ENCODE results near the gene HSP90AB1. TPM values are rescaled to one million over a fixed set of nuclear protein-coding genes. Genes with fewer than 3 reads are reported as not detected.
A peak's percentile ranks its signal among the peaks of the same experiment; 100 is the strongest.

Gene HSP90AB1
- total RNA-seq, 1 donor from 2014 or later = 1,214 TPM

DNA sequence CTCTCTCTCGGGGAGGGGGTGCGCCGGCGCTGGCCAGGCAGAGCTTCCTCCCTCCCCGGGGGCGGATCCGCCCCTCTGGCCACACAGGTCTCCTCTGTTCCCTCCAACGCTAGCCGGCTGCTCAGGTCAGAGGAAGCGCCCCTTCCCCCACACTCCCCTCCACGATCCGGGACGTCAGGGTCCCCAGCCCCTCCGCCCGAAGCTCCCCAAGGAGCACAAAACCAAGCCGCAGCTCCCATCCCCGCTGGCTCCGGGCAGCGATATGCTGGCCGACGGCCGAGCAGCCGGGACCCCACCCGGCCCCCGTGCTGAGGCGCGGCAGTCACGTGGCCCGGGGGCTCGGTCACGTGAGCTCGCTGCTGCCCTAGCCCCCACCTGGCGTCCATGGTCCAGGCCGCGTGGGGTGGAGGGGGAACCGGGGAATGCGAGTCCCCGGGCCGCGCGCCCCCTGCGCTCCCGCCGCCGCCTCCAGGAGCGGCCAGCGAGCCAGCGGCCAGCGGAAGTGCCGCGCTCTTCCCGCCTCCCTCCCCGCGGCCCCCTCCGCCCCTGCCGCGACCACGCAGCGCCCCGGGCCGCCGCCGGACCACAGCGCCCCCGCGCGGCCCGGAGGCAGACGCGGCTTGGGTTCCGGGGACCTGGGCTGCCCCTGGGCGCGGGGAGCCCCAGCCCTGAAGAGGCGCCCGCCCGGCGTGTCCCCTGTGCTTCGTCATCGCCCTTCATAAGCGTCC, 10.3 kb downstream of the HSP90AB1 start, which contains the start of gene SLC35B2:
Gene SLC35B2 (minus strand): TSS at position 504 of the 728 bp plus-strand sequence. CDS start 118 bp downstream, at position 386.
- H3K27ac Mint-ChIP-seq = peak within 1 kb of the TSS; percentile 92
- peaks cover 24% of the 10 kb centered on the region for H3K36me3 Mint-ChIP-seq (ENCODE audit: insufficient read depth)
- peak within 1 kb of the TSS; percentile 91 for H3K4me3 Mint-ChIP-seq (ENCODE audit: low read depth)
- no peaks in the 10 kb centered on the region for H3K27me3 Mint-ChIP-seq
- TF ChIP-seq, protein P1, sequence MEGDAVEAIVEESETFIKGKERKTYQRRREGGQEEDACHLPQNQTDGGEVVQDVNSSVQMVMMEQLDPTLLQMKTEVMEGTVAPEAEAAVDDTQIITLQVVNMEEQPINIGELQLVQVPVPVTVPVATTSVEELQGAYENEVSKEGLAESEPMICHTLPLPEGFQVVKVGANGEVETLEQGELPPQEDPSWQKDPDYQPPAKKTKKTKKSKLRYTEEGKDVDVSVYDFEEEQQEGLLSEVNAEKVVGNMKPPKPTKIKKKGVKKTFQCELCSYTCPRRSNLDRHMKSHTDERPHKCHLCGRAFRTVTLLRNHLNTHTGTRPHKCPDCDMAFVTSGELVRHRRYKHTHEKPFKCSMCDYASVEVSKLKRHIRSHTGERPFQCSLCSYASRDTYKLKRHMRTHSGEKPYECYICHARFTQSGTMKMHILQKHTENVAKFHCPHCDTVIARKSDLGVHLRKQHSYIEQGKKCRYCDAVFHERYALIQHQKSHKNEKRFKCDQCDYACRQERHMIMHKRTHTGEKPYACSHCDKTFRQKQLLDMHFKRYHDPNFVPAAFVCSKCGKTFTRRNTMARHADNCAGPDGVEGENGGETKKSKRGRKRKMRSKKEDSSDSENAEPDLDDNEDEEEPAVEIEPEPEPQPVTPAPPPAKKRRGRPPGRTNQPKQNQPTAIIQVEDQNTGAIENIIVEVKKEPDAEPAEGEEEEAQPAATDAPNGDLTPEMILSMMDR (IDR thresholded peaks at IDR 0.05; ENCODE audit: unreplicated experiment) = peak; percentile 82
- no peaks in the 10 kb centered on the region for H3K9me3 Mint-ChIP-seq (ENCODE audit: low read depth)
- DNase-seq (ENCODE audit: low spot score, unreplicated experiment) = peak; percentile 65
- H3K4me1 Mint-ChIP-seq (ENCODE audit: low read depth) = peaks cover 28% of the 10 kb centered on the region

DNA sequence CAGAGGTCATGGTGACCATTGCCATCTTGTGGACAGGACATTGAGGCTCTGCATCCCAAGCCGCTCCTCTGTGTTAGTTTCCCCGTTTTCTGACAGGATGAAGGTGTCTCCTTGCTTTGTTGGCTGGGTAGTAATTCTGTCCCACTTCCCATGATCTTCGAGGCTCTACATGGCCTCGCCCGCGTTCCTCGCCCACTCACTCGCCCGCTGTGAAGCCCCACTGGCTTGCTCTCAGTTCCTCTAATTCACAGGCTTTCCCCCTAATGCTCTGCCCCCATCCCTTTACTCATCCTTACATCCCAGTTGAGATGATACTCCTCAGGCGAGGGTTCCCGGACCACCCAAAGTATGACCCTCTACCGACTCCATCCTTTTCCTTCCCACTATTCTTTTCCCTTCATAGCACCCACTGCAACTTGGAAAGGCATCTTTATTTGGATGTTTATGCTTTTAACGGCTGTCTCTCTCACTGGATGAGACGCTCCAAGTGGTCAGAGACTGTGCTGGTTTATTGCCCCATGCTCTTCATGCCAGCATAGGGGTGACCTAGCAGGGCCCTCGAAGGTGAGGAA, 10.9 kb downstream of the HSP90AB1 start:
- H3K36me3 Mint-ChIP-seq (ENCODE audit: insufficient read depth) = peaks cover 20% of the 10 kb centered on the region
- H3K4me3 Mint-ChIP-seq (ENCODE audit: low read depth) = peak overlapping the region; percentile 77
- peak overlapping the region; percentile 92 for H3K27ac Mint-ChIP-seq
- H3K4me1 Mint-ChIP-seq (ENCODE audit: low read depth) = peaks cover 28% of the 10 kb centered on the region
- H3K27me3 Mint-ChIP-seq = no peaks in the 10 kb centered on the region
- DNase-seq (ENCODE audit: low spot score, unreplicated experiment) = no peak
- TF ChIP-seq, protein P1 (IDR thresholded peaks at IDR 0.05; ENCODE audit: unreplicated experiment) = no peak
- H3K9me3 Mint-ChIP-seq (ENCODE audit: low read depth) = no peaks in the 10 kb centered on the region

DNA sequence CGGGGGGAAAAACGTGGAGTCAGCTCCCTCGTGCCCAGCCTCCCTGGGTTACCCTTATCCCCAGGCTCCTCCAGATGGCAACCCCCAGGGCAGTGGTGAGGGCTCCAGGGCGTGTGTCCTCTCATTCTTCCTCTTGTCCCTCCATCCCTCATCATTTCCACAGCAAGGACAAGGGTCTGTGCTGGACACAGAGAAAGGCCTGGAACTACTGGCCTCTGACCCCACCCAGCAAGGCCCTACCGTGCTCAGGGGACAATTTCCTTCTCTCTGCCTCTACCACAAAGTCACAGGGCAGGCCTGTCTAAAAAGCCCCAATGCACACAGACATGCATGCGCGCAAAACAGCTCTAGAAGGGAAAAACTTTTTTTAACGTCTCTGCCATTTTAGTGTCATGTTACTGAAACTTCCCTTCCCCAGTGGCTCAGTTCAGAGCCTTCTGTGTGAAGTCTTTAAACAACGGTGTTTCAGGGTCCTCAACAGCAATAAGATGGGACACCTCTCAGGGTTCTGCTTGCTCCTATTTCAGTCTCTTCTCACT, 11.5 kb downstream of the HSP90AB1 start:
- Mint-ChIP-seq H3K27ac (peak overlapping the region; percentile 68), H3K4me3 (ENCODE audit: low read depth) (peak overlapping the region; percentile 77), H3K9me3 (ENCODE audit: low read depth) (no peaks in the 10 kb centered on the region), H3K27me3 (no peaks in the 10 kb centered on the region), H3K36me3 (ENCODE audit: insufficient read depth) (peaks cover 16% of the 10 kb centered on the region), H3K4me1 (ENCODE audit: low read depth) (peaks cover 28% of the 10 kb centered on the region)
- TF ChIP-seq, protein P1 (IDR thresholded peaks at IDR 0.05; ENCODE audit: unreplicated experiment) = no peak
- DNase-seq (ENCODE audit: low spot score, unreplicated experiment) = no peak

DNA sequence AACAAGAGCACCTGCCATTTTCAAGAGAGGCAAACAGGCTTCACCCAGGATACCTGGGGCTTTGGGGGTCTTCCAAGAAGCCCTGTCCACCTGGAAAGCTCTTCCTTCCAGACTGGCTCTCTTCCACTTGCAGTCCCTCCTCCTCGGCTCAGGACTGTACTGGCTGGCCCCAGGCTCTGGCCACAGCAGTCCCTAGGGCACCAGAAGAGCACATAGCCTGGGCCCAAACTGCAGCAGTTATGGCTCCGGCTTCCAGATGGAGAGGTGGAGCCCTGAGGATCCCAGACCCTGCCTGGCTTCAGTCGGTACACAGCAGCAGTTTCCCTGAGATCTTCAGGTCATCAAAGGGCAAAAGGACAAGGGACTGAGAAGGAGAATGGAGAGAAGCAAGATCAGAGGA, 12.0 kb downstream of the HSP90AB1 start:
- no peak overlapping the region for H3K27ac Mint-ChIP-seq
- H3K4me3 Mint-ChIP-seq (ENCODE audit: low read depth) = peak overlapping the region; percentile 77
- no peaks in the 10 kb centered on the region for H3K9me3 Mint-ChIP-seq (ENCODE audit: low read depth)
- TF ChIP-seq, protein P1 (IDR thresholded peaks at IDR 0.05; ENCODE audit: unreplicated experiment) = no peak
- H3K4me1 Mint-ChIP-seq (ENCODE audit: low read depth) = peaks cover 29% of the 10 kb centered on the region
- no peak for DNase-seq (ENCODE audit: low spot score, unreplicated experiment)
- H3K27me3 Mint-ChIP-seq = no peaks in the 10 kb centered on the region
- H3K36me3 Mint-ChIP-seq (ENCODE audit: insufficient read depth) = peaks cover 11% of the 10 kb centered on the region

DNA sequence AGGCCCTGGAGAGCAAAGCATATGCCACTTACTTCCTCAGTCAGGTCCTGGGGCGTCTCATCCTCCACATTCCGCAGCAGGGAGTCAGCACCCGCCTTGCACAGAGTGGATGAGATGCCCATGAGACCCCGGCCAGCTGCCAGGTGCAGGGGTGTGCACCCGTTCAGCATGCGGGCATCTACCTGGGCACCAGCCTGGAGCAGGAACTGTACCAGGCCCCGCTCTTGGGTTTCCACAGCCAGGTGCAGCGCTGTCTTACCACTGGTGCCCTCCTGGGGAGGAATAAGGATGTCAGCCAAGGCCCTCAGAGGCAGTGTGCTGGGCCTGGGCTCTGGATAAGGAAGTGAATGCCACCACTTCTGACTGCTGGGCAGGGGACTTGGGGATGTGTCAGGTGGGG, 13.1 kb downstream of the HSP90AB1 start:
- peaks cover 34% of the 10 kb centered on the region for H3K4me1 Mint-ChIP-seq (ENCODE audit: low read depth)
- DNase-seq (ENCODE audit: low spot score, unreplicated experiment) = no peak
- TF ChIP-seq, protein P1 (IDR thresholded peaks at IDR 0.05; ENCODE audit: unreplicated experiment) = no peak
- no peaks in the 10 kb centered on the region for H3K9me3 Mint-ChIP-seq (ENCODE audit: low read depth)
- H3K4me3 Mint-ChIP-seq (ENCODE audit: low read depth) = no peak overlapping the region
- no peak overlapping the region for H3K27ac Mint-ChIP-seq
- no peaks in the 10 kb centered on the region for H3K27me3 Mint-ChIP-seq
- peaks cover 8% of the 10 kb centered on the region for H3K36me3 Mint-ChIP-seq (ENCODE audit: insufficient read depth)
